Muscle of leg (tissue), 11 donors: ENCODE data around the gene TXNRD2. TPM values are rescaled to one million over a fixed set of nuclear protein-coding genes. Genes with fewer than 3 reads are reported as not detected.

ENCODE experiments used
- DNase-seq: peaks from one replicate; pipeline ENCODE4 v3.0.0; 2013
- H3K27ac ChIP-seq: one replicate; pipeline ENCODE4 v1.5.1; 2013; ENCODE audit warnings: mild to moderate bottlenecking, low read length, control low read depth
- H3K27me3 ChIP-seq: one replicate; pipeline ENCODE4 v1.6.1; 2013; ENCODE audit warnings: low read length; ENCODE audit not compliant: control insufficient read depth, insufficient read depth
- H3K36me3 ChIP-seq: one replicate; pipeline ENCODE4 v1.6.1; 2013; ENCODE audit warnings: low read length; ENCODE audit not compliant: control insufficient read depth, insufficient read depth
- H3K4me1 ChIP-seq: one replicate; pipeline ENCODE4 v1.6.1; 2013; ENCODE audit warnings: low read length; ENCODE audit not compliant: control insufficient read depth, insufficient read depth
- H3K4me3 ChIP-seq: one replicate; pipeline ENCODE4 v1.5.1; 2013; ENCODE audit warnings: low read length, control low read depth
- H3K9me3 ChIP-seq: replicated peaks from 2 replicates; pipeline ENCODE4 v1.6.1; 2013; ENCODE audit warnings: low read depth, low read length; ENCODE audit not compliant: control insufficient read depth
- WGBS: methylation state at CpG from one replicate; pipeline ENCODE4 v1.1.5; 2013; ENCODE audit warnings: missing lambda C conversion rate; ENCODE audit not compliant: insufficient coverage; 5-methylcytosine and 5-hydroxymethylcytosine counted together
- polyA plus RNA-seq, 8 donors: library from polyadenylated mRNA; unstranded; fragments of 120-200 nt; gene quantifications; one replicate each; pipeline versions ENCODE4 v1.2.1 to v1.2.3, GENCODE V29; 2013; ENCODE audit warnings: inconsistent platforms in 1 of 8, low replicate concordance in 1 of 8; ENCODE audit not compliant: insufficient read length in 8 of 8, insufficient read depth in 1 of 8
- total RNA-seq: library from RNA; stranded (reverse); fragments of 120-200 nt; gene quantifications from one replicate; pipeline ENCODE4 v1.2.4, GENCODE V29; 2013

TXNRD2 gene
- total and polyA plus RNA-seq, 9 donors = 14.1 to 21.5 (median 17.9) TPM

- Histone ChIP-seq H3K4me3 (peak overlapping the region; percentile 79), H3K4me1 (peaks cover 90% of the 10 kb centered on the region), H3K9me3 (no peaks in the 10 kb centered on the region), H3K27me3 (no peaks in the 10 kb centered on the region), H3K36me3 (peaks cover 6% of the 10 kb centered on the region), H3K27ac (peak overlapping the region; percentile 85)
- DNase-seq = peak; percentile 87
- WGBS = under 1% methylated on average over 51 of the region's 76 CpGs
Observed at GRCh38 chr22:19986410-19987341, 45.1 kb upstream of the TXNRD2 start.

- H3K27me3 ChIP-seq = no peaks in the 10 kb centered on the region
- H3K4me1 ChIP-seq = peaks cover 84% of the 10 kb centered on the region
- H3K36me3 ChIP-seq = peaks cover 13% of the 10 kb centered on the region
- peak overlapping the region; percentile 85 for H3K27ac ChIP-seq
- WGBS = 86% methylated on average over 1 of the region's 2 CpGs
- H3K4me3 ChIP-seq = peak overlapping the region; percentile 79
- no peaks in the 10 kb centered on the region for H3K9me3 ChIP-seq
- no peak for DNase-seq
Observed at GRCh38 chr22:19986011-19986409, 44.4 kb upstream of the TXNRD2 start.

- no peaks in the 10 kb centered on the region for H3K27me3 ChIP-seq
- WGBS = 74% methylated on average over 8 of the region's 11 CpGs
- peaks cover 75% of the 10 kb centered on the region for H3K4me1 ChIP-seq
- H3K4me3 ChIP-seq = peak overlapping the region; percentile 79
- H3K9me3 ChIP-seq = no peaks in the 10 kb centered on the region
- peak overlapping the region; percentile 92 for H3K27ac ChIP-seq
- H3K36me3 ChIP-seq = peaks cover 22% of the 10 kb centered on the region
- peak; percentile 39 for DNase-seq
Observed at GRCh38 chr22:19984851-19985811, 43.5 kb upstream of the TXNRD2 start.

- Histone ChIP-seq H3K36me3 (peaks cover 30% of the 10 kb centered on the region), H3K9me3 (no peaks in the 10 kb centered on the region), H3K4me3 (no peak overlapping the region), H3K27ac (peak overlapping the region; percentile 92), H3K27me3 (no peaks in the 10 kb centered on the region), H3K4me1 (peaks cover 67% of the 10 kb centered on the region)
- DNase-seq = peak; percentile 76
- WGBS = 64% methylated on average over 15 of the region's 19 CpGs
Observed at GRCh38 chr22:19984201-19984753, 42.7 kb upstream of the TXNRD2 start.

GRCh38 chr22:19983741-19984140 lies 42.1 kb upstream of the TXNRD2 start:
- Histone ChIP-seq H3K4me3 (no peak overlapping the region), H3K4me1 (peaks cover 62% of the 10 kb centered on the region), H3K9me3 (no peaks in the 10 kb centered on the region), H3K27ac (peak overlapping the region; percentile 92), H3K36me3 (peaks cover 35% of the 10 kb centered on the region), H3K27me3 (no peaks in the 10 kb centered on the region)
- WGBS = 71% methylated on average over 2 of the region's 5 CpGs
- peak; percentile 33 for DNase-seq

GRCh38 chr22:19982991-19983578 lies 41.5 kb upstream of the TXNRD2 start:
- peak overlapping the region; percentile 92 for H3K27ac ChIP-seq
- H3K27me3 ChIP-seq = no peaks in the 10 kb centered on the region
- WGBS = 71% methylated on average over 6 of the region's 8 CpGs
- peaks cover 56% of the 10 kb centered on the region for H3K4me1 ChIP-seq
- H3K9me3 ChIP-seq = no peaks in the 10 kb centered on the region
- H3K4me3 ChIP-seq = no peak overlapping the region
- peaks cover 42% of the 10 kb centered on the region for H3K36me3 ChIP-seq
- peak; percentile 81 for DNase-seq

- H3K36me3 ChIP-seq = peaks cover 50% of the 10 kb centered on the region
- H3K9me3 ChIP-seq = no peaks in the 10 kb centered on the region
- H3K4me1 ChIP-seq = peaks cover 48% of the 10 kb centered on the region
- H3K27ac ChIP-seq = peak overlapping the region; percentile 69
- no peak for DNase-seq
- H3K4me3 ChIP-seq = no peak overlapping the region
- no peaks in the 10 kb centered on the region for H3K27me3 ChIP-seq
- WGBS = 91% methylated on average over 16 of the region's 16 CpGs
Observed at GRCh38 chr22:19981961-19982920, 40.6 kb upstream of the TXNRD2 start.

GRCh38 chr22:19981171-19981960 lies 39.7 kb upstream of the TXNRD2 start:
- no peak for DNase-seq
- no peak overlapping the region for H3K4me3 ChIP-seq
- 84% methylated on average over 30 of the region's 33 CpGs for WGBS
- no peaks in the 10 kb centered on the region for H3K9me3 ChIP-seq
- peaks cover 47% of the 10 kb centered on the region for H3K4me1 ChIP-seq
- H3K27me3 ChIP-seq = no peaks in the 10 kb centered on the region
- no peak overlapping the region for H3K27ac ChIP-seq
- H3K36me3 ChIP-seq = peaks cover 59% of the 10 kb centered on the region
